GM23248 (cell line): ENCODE data around the gene PPP4C. TPM values are rescaled to one million over a fixed set of nuclear protein-coding genes. Genes with fewer than 3 reads are reported as not detected.
A peak's percentile ranks its signal among the peaks of the same experiment; 100 is the strongest.

Experiments
- DNase-seq: peaks from one replicate; pipeline ENCODE4 v3.0.0-alpha.2; 2015
- H2AFZ ChIP-seq: fragments of 200-600 bp; sonication (generic); 2 replicates; pipeline ENCODE4 v1.6.1; 2016; ENCODE audit warnings: antibody characterized with exemption
- H3F3A ChIP-seq: fragments of 200-600 bp; sonication (generic); 2 replicates; pipeline ENCODE4 v1.6.1; 2016; ENCODE audit warnings: mild to moderate bottlenecking, antibody characterized with exemption, mixed run types; ENCODE audit not compliant: insufficient read depth
- H3K27ac ChIP-seq: fragments of 200-600 bp; sonication (generic); 2 replicates; pipeline ENCODE4 v1.5.1; 2016; ENCODE audit warnings: mild to moderate bottlenecking
- H3K27me3 ChIP-seq: fragments of 200-600 bp; sonication (generic); replicated peaks from 2 replicates; pipeline ENCODE4 v1.6.1; 2016; ENCODE audit warnings: mild to moderate bottlenecking; ENCODE audit not compliant: insufficient read depth
- H3K36me3 ChIP-seq: fragments of 200-600 bp; sonication (generic); 2 replicates; pipeline ENCODE4 v1.6.1; 2016; ENCODE audit warnings: low read depth, mild to moderate bottlenecking
- H3K4me1 ChIP-seq: fragments of 200-600 bp; sonication (generic); 2 replicates; pipeline ENCODE4 v1.6.1; 2016; ENCODE audit warnings: mild to moderate bottlenecking; ENCODE audit not compliant: insufficient read depth
- H3K4me2 ChIP-seq: fragments of 200-600 bp; sonication (generic); one replicate; pipeline ENCODE4 v1.6.1; 2016; ENCODE audit warnings: mild to moderate bottlenecking; ENCODE audit not compliant: unreplicated experiment
- H3K4me3 ChIP-seq: fragments of 200-600 bp; sonication (generic); 2 replicates; pipeline ENCODE4 v1.5.1; 2016; ENCODE audit warnings: mild to moderate bottlenecking
- H3K79me2 ChIP-seq: fragments of 200-600 bp; sonication (generic); 2 replicates; pipeline ENCODE4 v1.6.1; 2016; ENCODE audit warnings: mild to moderate bottlenecking; ENCODE audit not compliant: insufficient read depth
- H3K9ac ChIP-seq: fragments of 200-600 bp; sonication (generic); 2 replicates; pipeline ENCODE4 v1.6.1; 2016; ENCODE audit warnings: mild to moderate bottlenecking
- H3K9me2 ChIP-seq: fragments of 200-600 bp; sonication (generic); 2 replicates; pipeline ENCODE4 v1.6.1; 2016; ENCODE audit warnings: mixed run types, mild to moderate bottlenecking, moderate library complexity; ENCODE audit not compliant: insufficient read depth
- H3K9me3 ChIP-seq: fragments of 200-600 bp; sonication (generic); one replicate; pipeline ENCODE4 v1.6.1; 2017; ENCODE audit warnings: low read depth
- H4K20me1 ChIP-seq: fragments of 200-600 bp; sonication (generic); 2 replicates; pipeline ENCODE4 v1.6.0; 2016; ENCODE audit not compliant: insufficient read depth
- EZH2 ChIP-seq: fragments of 200-600 bp; sonication (generic); IDR thresholded peaks from 2 replicates; pipeline ENCODE4 v1.6.1; 2018; ENCODE audit warnings: antibody characterized with exemption, mild to moderate bottlenecking; ENCODE audit not compliant: insufficient read depth, poor library complexity, severe bottlenecking
- EZH2phosphoT487 ChIP-seq: fragments of 200-600 bp; sonication (generic); IDR thresholded peaks from 2 replicates; pipeline ENCODE4 v1.6.1; 2018; ENCODE audit warnings: antibody characterized with exemption, moderate library complexity, mild to moderate bottlenecking, low read depth; ENCODE audit not compliant: insufficient read depth
- WGBS, 2 experiments: methylation state at CpG; one replicate each; pipeline ENCODE4 v1.1.6; 2015 to 2017; ENCODE audit warnings: low lambda C conversion rate in 2 of 2, low coverage in 1 of 2; ENCODE audit errors: missing lambda C conversion rate in 2 of 2; 5-methylcytosine and 5-hydroxymethylcytosine counted together
- in situ Hi-C: fragments of 300-500 bp; cut with MboI; formaldehyde crosslinking; loops from 2 replicates; pipeline ENCODE4 v1.15.0; 2020
- polyA plus RNA-seq: library from polyadenylated mRNA; unstranded; fragments of >200 nt; fragmentation: Nextera tagmentation; extraction: Ambion mirVana; gene quantifications from 2 replicates; pipeline ENCODE4 v1.2.1, GENCODE V29; 2016
- total RNA-seq: library from RNA; depleted of rRNA; stranded (reverse); fragments of >200 nt; shearing (Covaris generic); gene quantifications from 2 replicates; pipeline ENCODE4 v1.2.3, GENCODE V29; 2014

The PPP4C gene
- total and polyA plus RNA-seq, 2 experiments from 2014 or later: 168 to 205 TPM

DNA sequence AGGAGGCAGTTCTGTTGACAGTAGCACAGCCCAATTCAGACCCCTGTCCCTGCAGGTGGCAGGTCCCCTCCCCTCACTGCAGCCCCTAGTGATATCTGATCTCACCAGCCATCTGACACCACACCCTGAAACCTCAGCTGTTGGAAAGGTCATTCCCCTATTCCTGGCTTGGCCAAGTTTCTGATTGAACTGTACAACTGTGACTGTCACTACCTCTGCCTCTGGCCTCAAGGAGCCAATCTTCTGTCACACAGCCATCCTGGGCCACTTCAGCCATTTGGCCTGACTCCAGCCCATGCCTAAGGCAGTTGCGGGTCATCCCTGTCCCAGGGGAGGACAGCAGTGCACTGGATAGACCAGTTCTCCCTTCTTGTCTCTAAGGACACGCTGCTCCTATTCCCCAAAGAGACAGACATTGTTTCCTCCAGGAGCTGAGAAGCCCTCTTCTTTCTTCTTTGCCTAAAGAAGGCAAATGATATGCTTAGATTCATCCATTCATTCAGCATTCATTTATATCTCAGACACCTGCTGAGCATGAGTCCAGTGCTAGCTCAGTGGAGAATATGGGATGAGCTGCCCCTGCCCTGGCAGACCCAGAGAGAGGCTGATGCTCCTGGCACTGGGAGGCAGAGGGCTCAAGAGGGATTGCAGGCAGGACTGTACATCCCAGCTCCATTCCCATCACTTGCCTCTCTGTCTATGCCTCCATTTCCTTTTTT is 14.8 kb upstream of the PPP4C start:
- Histone ChIP-seq H3K9me2 (no peaks in the 10 kb centered on the region), H3K4me3 (no peak overlapping the region), H3K79me2 (peaks cover 25% of the 10 kb centered on the region), H3K4me1 (peaks cover 13% of the 10 kb centered on the region), H4K20me1 (no peaks in the 10 kb centered on the region), H3K36me3 (no peaks in the 10 kb centered on the region), H3K27me3 (no peaks in the 10 kb centered on the region), H3K9ac (no peak overlapping the region), H3F3A (peaks cover 8% of the 10 kb centered on the region; the same call in 1 of the 2 replicates), H3K27ac (no peak overlapping the region), H3K4me2 (no peak overlapping the region), H3K9me3 (no peaks in the 10 kb centered on the region), H2AFZ (no peak overlapping the region)
- in situ Hi-C loops: no loop called here
- no peak for DNase-seq
- TF ChIP-seq EZH2phosphoT487 (no peak), EZH2 (no peak)
- 95% methylated on average over 2 of the region's 2 CpGs for WGBS, 2 experiments

DNA sequence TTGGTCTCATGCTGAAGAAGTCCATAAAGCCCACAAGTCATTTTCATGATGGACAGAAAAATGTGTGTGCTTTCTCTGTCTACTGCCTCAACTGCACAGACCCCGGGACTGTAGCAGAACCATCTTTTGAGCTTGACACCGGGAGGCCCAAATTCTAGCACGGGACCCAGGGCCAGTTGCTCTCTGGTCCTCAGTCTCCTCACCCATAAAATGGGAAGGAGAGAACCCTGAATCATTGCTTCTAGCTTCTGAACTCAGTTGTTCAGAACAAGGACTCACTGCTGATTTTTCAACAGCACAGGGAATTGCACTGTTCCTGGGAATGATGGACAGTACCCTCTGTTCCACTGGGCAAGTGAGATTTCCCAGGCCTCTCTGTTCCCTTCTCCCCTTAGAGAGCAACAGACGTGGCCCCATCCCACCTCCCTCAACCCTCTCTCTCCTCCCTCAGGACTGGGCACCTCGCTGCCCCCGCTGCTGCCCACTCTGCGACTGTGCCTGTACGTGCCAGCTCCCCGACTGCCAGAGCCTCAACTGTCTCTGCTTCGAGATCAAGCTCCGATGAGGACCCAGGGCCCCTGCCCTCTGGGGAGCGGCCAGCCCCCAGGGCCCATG is 12.4 kb upstream of the PPP4C start:
- Histone ChIP-seq H3K27me3 (no peaks in the 10 kb centered on the region), H4K20me1 (peaks cover 12% of the 10 kb centered on the region; the same call in 1 of the 2 replicates), H3K9me2 (no peaks in the 10 kb centered on the region), H3K9ac (peak overlapping the region; percentile 92), H3K79me2 (peaks cover 49% of the 10 kb centered on the region), H3K4me2 (peak overlapping the region; percentile 95), H3K4me1 (peaks cover 21% of the 10 kb centered on the region), H3K36me3 (peaks cover 13% of the 10 kb centered on the region), H3K9me3 (no peaks in the 10 kb centered on the region), H3K27ac (peak overlapping the region; percentile 87), H2AFZ (peak overlapping the region; percentile 34), H3K4me3 (peak overlapping the region; percentile 82), H3F3A (peaks cover 26% of the 10 kb centered on the region)
- no peak for DNase-seq
- in situ Hi-C loops: no loop called here
- TF ChIP-seq EZH2 (no peak), EZH2phosphoT487 (no peak)
- 56% methylated on average over 12 of the region's 12 CpGs for WGBS, 2 experiments

DNA sequence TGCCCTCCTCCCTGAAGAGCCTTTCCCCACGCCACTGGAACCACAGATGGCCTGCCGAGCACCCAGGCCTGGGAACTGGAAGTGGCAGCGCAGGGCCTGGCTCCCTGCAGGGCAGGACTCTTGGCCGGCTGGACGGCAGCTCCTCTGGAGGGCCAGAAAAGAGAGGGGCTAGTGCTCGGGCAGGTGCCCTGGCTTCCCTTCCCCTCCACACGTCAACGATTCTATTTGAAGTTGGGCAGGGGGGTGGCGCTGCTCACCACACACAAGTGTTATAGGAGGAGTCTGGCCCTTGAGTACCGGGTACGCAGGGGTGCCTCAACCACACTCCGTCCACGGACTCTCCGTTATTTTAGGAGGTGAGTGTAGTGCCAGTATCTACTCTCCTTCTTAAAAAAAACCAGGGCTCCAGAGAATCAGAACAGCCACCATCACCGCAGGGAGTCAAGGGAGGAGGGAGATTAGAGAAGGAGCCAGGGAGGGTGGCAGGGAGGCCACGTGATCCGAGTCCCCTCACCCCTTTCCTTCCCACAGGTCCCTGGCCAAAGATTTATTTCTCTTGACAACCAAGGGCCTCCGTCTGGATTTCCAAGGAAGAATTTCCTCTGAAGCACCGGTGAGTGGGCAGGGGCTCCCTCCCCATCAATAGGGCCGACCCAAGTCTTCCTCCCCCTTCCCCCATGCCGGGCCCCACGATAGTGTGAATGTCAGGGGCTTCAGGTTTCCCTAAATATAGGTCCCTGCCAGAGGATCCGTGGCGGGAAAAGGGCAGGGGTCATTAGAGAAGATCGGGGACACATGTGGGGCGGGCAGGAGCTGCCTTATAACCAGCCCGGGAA is 11.7 kb upstream of the PPP4C start:
- DNase-seq: peak; percentile 56
- in situ Hi-C loops: no loop called here
- peak overlapping the region; percentile 95 for H3K4me2 ChIP-seq
- peaks cover 28% of the 10 kb centered on the region for H3K4me1 ChIP-seq
- peak overlapping the region; percentile 92 for H3K9ac ChIP-seq
- WGBS, 2 experiments: 5 to 6% methylated on average over 26 to 27 of the region's 27 CpGs
- H3F3A ChIP-seq: peaks cover 32% of the 10 kb centered on the region
- no peaks in the 10 kb centered on the region for H3K9me3 ChIP-seq
- peaks cover 57% of the 10 kb centered on the region for H3K79me2 ChIP-seq
- H4K20me1 ChIP-seq: peaks cover 19% of the 10 kb centered on the region; the same call in 1 of the 2 replicates
- no peaks in the 10 kb centered on the region for H3K27me3 ChIP-seq
- H3K4me3 ChIP-seq: peak overlapping the region; percentile 82
- TF ChIP-seq EZH2phosphoT487: no peak
- no peak for TF ChIP-seq EZH2
- H3K36me3 ChIP-seq: peaks cover 20% of the 10 kb centered on the region
- peak overlapping the region; percentile 87 for H3K27ac ChIP-seq
- H3K9me2 ChIP-seq: no peaks in the 10 kb centered on the region
- H2AFZ ChIP-seq: peak overlapping the region; percentile 34

DNA sequence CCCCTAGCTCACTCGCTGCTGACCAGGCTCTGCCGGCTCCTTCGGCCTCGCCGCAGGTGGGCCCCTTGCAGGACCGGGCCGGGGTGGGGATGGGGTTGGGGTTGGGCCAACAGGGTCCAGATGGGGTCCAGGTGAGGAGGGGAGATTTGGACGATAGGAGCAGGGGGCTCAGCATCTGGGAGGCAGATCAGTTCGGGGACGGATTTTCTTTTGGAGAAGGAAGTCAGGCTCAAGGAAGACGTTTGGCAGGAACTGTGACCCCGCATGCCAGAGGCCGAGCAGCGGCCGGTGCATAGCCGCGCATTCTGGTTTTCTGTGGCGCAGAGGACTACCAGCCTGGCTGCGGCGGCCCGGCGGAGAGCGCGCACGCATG is 11.1 kb upstream of the PPP4C start:
- Histone ChIP-seq H3K4me3 (peak overlapping the region; percentile 82), H3K27ac (peak overlapping the region; percentile 87), H3K79me2 (peaks cover 63% of the 10 kb centered on the region), H3K36me3 (peaks cover 26% of the 10 kb centered on the region), H4K20me1 (peaks cover 24% of the 10 kb centered on the region; the same call in 1 of the 2 replicates), H3K27me3 (no peaks in the 10 kb centered on the region), H2AFZ (peak overlapping the region; percentile 34; the same call in 1 of the 2 replicates), H3K9ac (peak overlapping the region; percentile 92), H3K4me1 (peaks cover 34% of the 10 kb centered on the region), H3K4me2 (peak overlapping the region; percentile 95), H3K9me2 (no peaks in the 10 kb centered on the region), H3K9me3 (no peaks in the 10 kb centered on the region), H3F3A (peaks cover 38% of the 10 kb centered on the region)
- 1% methylated on average over 21 to 22 of the region's 25 CpGs for WGBS, 2 experiments
- in situ Hi-C loops: no loop called here
- DNase-seq: no peak
- TF ChIP-seq EZH2phosphoT487: no peak
